DMS53 (cell line): ENCODE data around the gene RPS2.

Experiments used
- DNase-seq: peaks from one replicate; lab custom pipeline; 2025; lab: John Stamatoyannopoulos, UW

RPS2 gene

GRCh38 chr16:1981398-1981836 lies 16.8 kb upstream of the RPS2 start, which contains the start of gene NOXO1:
Gene NOXO1, minus strand, starts transcription at chr16:1981469. Its CDS starts 290 bp downstream, at chr16:1981179.
- peak; percentile 23 for DNase-seq

GRCh38 chr16:1980770-1981087 lies 16.1 kb upstream of the RPS2 start:
- DNase-seq, result no peak

- DNase-seq, result peak; percentile 74
Observed at GRCh38 chr16:1980030-1980769, 15.6 kb upstream of the RPS2 start.

- peak; percentile 95 for DNase-seq
Observed at GRCh38 chr16:1979271-1980029, 14.8 kb upstream of the RPS2 start.

- peak; percentile 51 for DNase-seq
Observed at GRCh38 chr16:1978476-1979120, 14.0 kb upstream of the RPS2 start.

- no peak for DNase-seq
Observed at GRCh38 chr16:1977875-1978268, 13.2 kb upstream of the RPS2 start.

- DNase-seq, result no peak
Observed at GRCh38 chr16:1976951-1977874, 12.6 kb upstream of the RPS2 start.

- no peak for DNase-seq
Observed at GRCh38 chr16:1976216-1976520, 11.5 kb upstream of the RPS2 start.

- no peak for DNase-seq
Observed at GRCh38 chr16:1975432-1976215, 11.0 kb upstream of the RPS2 start.

GRCh38 chr16:1974157-1975070 lies 9.8 kb upstream of the RPS2 start:
- no peak for DNase-seq

- no peak for DNase-seq
Observed at GRCh38 chr16:1973461-1974156, 9.0 kb upstream of the RPS2 start.

- peak; percentile 54 for DNase-seq
Observed at GRCh38 chr16:1972490-1972877, 7.9 kb upstream of the RPS2 start.

- DNase-seq, result peak; percentile 97
Observed at GRCh38 chr16:1971796-1972489, 7.3 kb upstream of the RPS2 start, which contains the start of gene TBL3. Gene TBL3, plus strand, starts transcription at chr16:1972053. Its CDS starts 112 bp downstream, at chr16:1972165.

- no peak for DNase-seq
Observed at GRCh38 chr16:1968146-1968953, 3.7 kb upstream of the RPS2 start.

GRCh38 chr16:1966460-1966859 lies 1.8 kb upstream of the RPS2 start, which contains the start of gene RNF151:
Gene RNF151, plus strand, starts transcription at chr16:1966856. Its CDS starts 26 bp downstream, at chr16:1966882.
- DNase-seq, result no peak

- peak; percentile 45 for DNase-seq
Observed at GRCh38 chr16:1965396-1966001, 873 bp upstream of the RPS2 start.

GRCh38 chr16:1963806-1964505 lies 670 bp downstream of the RPS2 start:
- DNase-seq, result peak; percentile 59
